H54 (cell line): Measurements from ENCODE around the gene EIF4G1.

ENCODE experiments used
- DNase-seq: peaks from one replicate; pipeline ENCODE4 v3.0.0; 2011; ENCODE audit warnings: low spot score, mixed read lengths; ENCODE audit not compliant: insufficient read length
- FAIRE-seq: peaks from 3 replicates; lab custom pipeline; 2011; peaks lifted over from hg19 to GRCh38; lab: Jason Lieb, UNC
- POLR2A ChIP-seq: IDR thresholded peaks from 2 replicates; pipeline ENCODE4 v1.6.1; 2011; ENCODE audit warnings: low read depth, mild to moderate bottlenecking, low read length

EIF4G1 gene

DNA sequence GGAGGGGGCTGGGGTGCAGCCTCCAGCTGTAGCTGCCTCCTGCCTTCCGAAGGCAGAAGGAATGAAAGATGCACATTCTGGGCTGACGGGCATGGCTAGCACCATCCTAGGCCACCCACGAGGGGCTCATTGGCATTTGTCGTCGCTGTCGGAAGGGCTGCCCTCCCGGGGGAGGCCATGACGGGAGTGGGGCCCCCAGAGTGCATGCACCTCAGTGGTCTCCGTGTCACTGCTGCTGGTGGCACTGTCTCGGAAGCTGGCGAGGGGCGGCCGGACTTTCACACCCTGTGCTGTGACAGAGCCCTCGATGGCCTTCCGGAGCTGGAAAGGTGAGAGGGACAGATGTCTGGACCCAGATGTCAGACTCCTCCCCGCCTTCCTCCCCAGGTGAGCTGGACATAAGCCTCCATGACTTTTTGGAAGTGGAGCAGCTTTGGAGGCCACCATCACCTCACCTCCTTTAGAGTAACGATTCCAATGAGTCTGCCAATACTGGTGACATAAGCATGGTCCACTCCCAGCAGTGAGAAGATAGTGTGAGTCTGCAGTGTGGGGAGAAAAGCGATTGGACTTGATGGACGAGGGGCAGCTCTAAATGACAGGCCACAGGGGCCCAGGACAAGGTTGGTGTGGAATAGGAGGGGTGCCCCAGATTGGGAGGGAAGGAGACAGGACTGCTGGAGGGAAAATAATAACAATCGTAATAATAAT is 32.2 kb downstream of the EIF4G1 start:
- no peak for DNase-seq
- TF ChIP-seq POLR2A, result no peak
- FAIRE-seq, result no peak

DNA sequence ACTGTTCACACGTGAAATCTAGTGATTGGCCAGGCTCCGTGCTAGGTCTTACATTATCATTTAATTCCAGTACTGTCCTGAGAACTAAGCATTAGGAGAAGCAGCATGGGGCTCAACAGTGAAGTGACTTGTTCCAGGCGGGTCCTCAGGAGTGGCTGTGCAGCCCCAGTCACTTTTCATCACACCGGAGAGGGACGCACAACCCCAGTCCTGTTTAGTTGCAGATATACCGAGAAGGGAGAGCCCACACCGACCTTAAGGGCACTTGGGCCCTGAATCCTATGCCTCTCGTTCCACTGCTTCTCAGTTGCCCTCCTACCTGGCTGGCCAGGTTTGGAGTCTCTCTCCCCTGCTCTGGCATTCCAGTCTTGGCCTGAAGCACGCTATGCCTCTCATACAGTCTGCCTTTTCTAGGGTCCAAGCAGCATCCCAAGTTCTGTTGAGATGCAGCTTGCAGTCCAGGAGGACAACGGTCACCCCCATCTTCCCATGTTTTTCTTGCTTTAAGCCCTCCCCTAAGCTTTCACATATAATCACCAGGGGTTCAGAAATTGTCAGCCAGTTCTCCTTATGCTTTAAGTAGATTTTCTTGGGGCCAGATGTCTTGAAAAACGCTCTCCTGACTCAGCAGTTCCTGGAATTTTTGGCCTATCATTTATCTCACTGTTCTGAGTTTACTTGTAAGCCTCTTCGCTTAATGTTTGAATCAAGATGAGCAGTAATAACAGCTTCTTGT is 33.1 kb downstream of the EIF4G1 start:
- FAIRE-seq (no peak), DNase-seq (no peak)
- TF ChIP-seq POLR2A, result no peak

DNA sequence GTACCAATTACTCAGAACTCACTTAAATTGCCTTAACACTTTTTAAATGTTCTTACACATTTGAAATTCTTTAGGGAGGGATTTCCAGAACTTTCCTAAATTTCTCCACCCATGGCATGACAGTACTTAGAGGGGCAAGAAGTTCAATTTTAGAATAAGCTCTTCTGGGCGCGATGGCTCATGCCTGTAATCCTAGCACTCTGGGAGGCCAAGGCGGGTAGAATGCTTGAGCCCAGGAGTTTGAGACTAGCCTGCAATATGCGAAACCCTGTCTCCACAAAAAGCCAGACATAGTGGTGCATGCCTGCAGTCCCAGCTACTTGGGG is 33.6 kb downstream of the EIF4G1 start:
- FAIRE-seq, result no peak
- TF ChIP-seq POLR2A, result no peak
- DNase-seq, result no peak

DNA sequence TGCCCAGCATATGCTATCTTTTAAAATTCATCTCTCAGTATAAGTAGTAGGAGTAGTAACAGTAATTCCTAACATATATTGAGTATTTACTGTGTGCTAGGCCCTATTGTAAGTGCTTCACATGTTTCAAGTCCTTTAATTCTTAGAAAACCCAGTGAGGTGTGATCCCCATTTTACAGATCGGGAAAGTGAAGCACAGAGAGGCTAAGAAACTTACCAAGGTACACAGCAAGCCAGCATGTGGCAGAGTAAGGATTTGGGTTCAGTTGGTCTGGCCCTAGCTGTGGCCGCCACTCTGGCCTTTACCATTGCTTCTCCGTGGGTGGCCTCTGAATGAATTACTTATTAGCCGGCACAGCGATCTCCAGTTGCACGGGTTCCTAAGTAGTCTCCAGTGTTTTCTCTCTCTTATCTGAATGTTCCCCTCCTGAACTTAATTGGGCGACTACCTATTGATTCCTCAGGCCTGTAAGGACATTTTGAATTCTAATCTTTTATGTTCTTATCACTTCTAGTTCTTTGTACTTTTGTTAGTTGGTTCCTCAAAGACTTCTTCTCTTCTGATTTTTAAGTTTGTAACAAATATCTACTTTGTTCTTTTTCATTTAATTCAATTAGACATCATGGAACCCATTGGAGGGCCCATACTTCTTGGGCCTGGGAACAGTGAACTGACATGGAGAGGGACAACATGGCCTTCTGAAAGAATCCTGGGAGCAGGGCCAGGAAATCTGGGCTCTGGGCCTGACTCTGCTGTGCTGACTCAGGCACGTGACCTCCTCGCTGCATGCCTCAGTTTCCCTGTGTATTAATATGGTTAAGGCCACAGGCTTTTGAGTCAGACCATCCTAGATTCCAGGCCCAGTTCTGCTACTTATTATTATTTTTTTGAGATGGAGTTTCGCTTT is 35.4 kb downstream of the EIF4G1 start:
- FAIRE-seq (no peak), DNase-seq (no peak)
- TF ChIP-seq POLR2A, result no peak

DNA sequence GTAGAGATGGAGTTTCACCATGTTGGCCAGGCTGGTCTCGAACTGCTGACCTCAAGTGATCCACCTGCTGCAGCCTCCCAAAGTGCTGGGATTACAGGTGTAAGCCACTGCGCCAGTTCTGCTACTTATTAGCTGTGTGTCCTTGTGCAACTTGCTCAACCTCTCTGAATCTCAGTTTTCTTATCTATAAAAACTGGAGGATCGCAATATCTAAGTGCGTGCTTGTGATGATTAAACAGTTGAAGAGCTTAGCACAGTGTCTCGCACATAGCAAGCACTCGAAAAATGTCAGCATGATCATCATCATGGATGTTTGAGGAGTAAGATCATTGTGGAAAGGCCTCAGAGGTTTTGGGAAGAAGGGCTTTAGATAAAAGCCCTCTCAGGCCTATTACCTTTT is 36.2 kb downstream of the EIF4G1 start:
- no peak for FAIRE-seq
- no peak for DNase-seq

DNA sequence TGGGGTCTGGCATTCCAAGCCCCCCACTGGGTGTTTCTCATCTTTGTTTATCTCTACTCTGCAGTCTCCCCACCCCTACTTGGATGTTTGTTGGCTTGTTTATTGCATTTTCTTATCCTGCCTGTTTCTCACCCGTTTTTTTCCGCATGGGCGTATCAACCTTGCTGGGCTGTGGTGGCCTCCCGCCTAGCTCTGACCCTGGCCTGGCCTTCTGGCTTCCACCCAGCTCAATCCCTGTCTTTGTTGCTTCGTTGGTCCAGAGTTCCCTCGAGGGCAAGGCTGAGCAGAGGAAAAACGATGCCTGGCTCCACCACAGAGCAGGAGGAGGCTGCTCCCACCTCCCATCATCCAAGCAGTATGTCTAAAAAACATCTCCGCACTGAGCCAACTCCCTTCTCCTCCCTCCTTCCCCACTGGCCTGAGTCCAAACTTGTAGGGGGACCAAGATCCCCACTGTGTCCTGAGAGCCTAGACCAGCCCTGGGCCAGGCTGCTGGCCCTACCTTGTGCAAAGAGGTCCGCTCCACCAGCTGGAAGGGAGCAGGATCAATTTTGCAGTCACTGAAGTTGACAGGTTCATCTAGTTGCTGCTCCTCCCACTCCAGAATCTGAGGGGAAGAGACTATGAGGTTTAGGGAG is 37.2 kb downstream of the EIF4G1 start:
- no peak for FAIRE-seq
- no peak for TF ChIP-seq POLR2A
- no peak for DNase-seq

More for the DNA sequence above, 36.2 kb downstream of the EIF4G1 start:
- TF ChIP-seq POLR2A, result no peak

DNA sequence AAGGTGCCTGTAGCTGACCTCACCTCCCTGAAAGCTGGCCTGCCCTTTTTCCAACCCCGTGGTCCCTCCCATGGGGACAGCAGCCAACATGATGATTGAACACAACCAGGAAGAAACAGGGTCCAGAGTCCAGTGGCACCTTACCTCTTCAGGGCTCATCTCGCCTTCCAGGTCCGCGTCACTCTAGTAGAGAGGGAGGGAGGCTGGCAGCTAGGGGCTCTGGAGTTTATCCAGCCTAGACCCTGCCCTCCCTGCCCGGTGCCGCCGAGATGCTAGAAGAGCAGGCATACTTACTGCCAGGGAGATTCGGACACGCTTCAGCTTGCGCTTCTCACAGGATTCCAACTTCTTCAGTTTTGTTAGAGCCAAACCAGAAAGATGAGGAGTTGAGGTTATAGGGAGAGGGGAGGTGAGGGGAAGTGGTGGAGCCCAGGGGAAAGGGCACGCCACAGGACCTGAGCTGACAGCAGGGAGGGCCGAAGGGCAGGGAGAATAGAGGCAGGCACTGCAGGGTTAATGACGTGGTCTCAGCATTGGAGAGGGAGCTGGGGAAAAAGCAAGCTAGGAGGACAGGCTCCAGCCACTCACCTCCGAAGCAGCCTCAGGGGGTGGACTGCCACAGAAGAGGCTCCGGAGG is 37.9 kb downstream of the EIF4G1 start:
- FAIRE-seq (no peak), DNase-seq (no peak)
- no peak for TF ChIP-seq POLR2A

DNA sequence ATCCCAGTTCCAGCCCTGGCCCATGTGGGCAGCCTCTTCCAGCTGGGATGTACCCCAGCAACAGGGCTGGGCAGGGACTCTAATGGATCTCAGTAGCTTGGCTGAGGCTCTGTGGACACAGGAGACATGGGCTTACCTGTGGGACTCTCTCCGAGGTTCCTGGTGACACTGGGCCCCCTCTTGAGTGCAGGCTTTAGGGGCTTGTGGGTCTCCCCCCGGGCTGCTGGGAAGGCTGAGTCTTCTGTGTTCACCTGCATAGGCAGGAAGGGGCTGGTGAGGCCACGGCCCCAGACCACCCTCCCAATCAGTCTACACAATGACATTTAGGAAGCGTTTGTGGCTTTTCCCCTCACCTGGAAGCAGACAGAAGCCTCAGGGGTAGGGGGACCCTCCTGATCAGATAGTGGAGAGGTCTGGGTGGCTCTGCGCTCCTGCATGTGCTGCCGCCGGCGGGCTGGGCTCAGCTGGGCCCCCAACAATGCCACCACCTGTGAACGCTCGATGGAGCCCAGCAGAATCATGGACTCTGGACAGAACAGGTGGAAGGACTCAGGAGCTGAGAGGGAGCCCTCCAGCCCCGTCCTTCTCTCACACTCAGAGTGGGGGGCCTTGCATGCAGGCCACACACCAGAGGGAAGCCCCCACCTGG is 38.6 kb downstream of the EIF4G1 start:
- FAIRE-seq, result no peak
- DNase-seq, result no peak
- TF ChIP-seq POLR2A, result no peak

DNA sequence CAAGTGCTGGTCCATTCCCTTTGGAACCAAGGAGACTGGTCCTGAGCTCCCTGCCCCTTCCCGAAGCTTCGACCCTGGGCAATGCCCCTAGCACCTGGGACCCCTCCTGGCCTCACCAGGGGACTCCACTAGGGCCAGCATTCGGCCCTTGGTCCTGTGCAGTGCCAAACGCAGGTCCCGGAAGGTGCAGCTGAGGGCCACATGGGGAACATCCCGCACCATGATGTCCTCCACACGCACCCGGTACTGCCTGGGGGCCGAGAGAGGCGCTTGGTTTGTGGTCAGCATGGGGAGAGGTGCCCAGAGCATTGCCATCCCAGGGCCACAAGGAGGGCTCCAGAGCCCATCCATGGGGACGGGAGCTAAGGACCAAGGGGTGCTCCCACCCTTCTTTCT is 39.1 kb downstream of the EIF4G1 start:
- no peak for TF ChIP-seq POLR2A
- DNase-seq (no peak), FAIRE-seq (no peak)

DNA sequence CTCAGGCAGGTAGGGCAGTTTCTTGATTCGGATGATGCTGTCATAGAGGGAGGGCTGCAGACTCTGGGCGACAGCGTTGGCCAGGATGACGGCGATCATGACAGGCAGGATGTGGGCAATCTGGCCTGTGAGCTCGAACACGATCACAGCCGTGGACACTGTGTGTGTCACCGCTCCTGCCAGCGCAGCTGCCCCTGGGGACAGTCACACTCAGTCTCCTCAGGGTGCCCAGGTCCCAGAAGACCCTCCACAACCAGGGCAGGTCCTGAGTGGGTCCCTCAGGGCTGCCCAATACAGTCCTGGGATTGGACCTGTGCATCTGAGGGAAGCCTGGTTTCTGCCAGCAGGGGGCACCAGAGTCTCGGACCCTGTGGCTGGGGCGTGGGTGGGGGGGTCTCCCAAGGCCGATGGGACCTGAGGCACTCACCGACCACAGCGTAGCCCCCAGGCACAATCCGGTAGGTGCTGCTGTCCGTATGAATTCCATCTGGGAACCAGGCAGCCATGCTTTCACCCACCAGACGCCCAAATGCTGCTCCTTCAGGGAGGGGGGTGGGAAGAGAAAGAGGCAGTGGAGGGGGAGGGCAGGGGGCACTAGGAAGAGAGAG is 39.8 kb downstream of the EIF4G1 start:
- FAIRE-seq (no peak), DNase-seq (no peak)
- TF ChIP-seq POLR2A, result no peak

DNA sequence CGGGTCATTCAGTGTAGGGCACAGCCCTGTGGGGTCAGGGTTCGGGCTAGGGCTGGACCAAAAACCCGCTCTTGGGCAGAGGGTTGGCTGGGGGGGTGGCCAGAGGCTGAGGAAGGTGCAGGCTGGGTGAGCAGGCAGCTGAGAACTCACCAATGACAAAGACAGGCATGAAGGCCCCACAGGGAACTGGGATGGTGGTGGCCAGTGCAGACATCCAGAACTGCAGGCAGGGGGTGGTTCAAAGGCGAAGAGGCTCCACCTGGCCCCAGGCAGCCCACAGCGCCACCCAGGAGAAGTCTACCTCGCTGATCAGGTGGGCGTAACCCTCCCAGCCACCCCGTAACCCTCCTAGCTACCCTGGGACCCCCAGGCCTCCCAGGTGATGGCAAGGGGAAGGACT is 40.3 kb downstream of the EIF4G1 start:
- no peak for DNase-seq
- FAIRE-seq, result no peak
- no peak for TF ChIP-seq POLR2A

DNA sequence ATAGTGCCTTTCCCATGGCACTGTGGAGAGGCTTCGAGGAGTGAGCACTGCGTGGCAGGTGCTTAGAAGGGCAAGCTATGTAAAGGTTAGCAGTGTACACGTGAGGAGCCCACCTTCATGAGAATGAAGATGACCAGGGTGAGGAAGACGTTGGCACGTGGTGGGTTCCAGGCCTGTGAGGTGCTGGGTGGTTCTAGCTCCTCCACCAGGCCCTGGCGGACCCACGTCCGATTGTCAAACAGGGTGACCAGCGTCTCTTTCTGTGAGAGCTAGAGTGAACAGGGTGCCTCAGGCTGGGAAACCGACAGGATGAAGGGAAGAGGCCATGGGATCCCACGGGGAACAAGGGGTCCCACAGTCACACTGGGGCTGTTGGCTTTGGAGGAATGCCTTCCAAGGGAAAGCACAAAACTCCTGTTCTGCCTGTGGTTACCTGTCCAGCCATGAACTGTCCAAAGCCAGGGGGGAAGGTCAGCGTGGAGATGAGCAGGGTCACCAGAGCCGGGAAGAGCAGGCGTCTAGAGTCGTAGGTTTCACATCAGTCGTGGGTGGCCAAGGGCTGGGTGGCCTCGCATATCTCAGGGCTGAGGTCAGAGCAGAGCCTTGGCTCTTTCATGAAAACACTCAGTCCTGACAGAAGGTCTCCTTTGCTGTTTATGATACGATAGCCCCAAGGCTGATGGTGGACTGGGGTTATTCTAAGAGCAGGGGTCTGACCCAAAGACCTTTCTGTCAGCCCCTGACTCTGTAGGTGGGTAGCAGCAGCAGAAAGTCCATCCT is 41.0 kb downstream of the EIF4G1 start:
- FAIRE-seq, result no peak
- DNase-seq, result no peak
- TF ChIP-seq POLR2A, result no peak
